ENCODE data around the gene GMPPA.

- no peak for TF ChIP-seq CTCF (IDR thresholded peaks at IDR 0.05)
- no peak for TF ChIP-seq POLR2A (IDR thresholded peaks at IDR 0.05)
Observed at GRCh38 chr2:219467736-219468075, 31.0 kb upstream of the GMPPA start.
